ENCODE data around the gene APOBEC3H. TPM values are rescaled to one million over a fixed set of nuclear protein-coding genes. Genes with fewer than 3 reads are reported as not detected.

The APOBEC3H gene
- total and polyA plus RNA-seq, 8 donors = 0.23 to 1.3 (median 0.61) TPM; not detected in 4

DNA sequence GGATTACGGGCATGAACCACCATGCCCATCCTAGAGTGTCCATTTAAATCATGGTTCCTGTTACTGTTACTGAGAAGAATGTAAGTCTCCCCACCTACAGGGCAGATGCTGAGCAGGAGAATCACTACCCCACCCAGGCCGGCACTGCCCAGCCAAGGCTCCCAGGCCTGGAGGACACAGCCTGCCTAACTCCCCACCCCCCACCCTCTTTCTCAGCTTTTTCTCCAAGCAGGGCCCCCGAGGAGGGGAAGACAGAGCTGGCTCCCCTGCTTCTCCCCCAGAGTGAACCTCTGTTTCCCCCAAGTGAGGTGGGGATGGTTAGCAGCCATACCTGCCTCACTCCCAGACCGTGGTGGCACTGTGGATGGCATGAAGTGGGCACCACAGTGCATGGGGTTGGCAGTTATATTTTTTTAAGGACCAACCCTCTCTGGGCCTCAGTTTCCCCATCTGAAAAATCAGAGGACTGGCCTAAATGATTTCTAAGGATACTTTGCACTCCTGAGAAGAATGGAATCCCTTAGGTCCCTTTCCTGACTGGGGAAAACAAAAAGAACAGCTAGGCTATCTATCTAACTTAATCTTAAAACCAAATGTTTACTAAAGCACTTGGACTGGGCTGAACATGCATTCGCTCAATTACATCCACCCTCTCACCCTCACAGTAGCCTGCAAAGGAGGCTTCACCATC is 50.4 kb downstream of the APOBEC3H start:
- Histone ChIP-seq H3K4me3 (no peak overlapping the region), H3K4me1 (peaks cover 11 to 56% of the 10 kb centered on the region in 2 donors), H3K27ac (peak overlapping the region; percentile 24 to 42), H3K27me3 (no peaks in the 10 kb centered on the region), H3K36me3 (no peaks in the 10 kb centered on the region), H3K9me3 (no peaks in the 10 kb centered on the region)
- TF ChIP-seq CTCF (IDR thresholded peaks at IDR 0.05) = no peak
- ATAC-seq = no peak
- intact Hi-C loops (cut with DNase I) = no loop called here
- peak in 1 of 4 donors; percentile 36 for DNase-seq

DNA sequence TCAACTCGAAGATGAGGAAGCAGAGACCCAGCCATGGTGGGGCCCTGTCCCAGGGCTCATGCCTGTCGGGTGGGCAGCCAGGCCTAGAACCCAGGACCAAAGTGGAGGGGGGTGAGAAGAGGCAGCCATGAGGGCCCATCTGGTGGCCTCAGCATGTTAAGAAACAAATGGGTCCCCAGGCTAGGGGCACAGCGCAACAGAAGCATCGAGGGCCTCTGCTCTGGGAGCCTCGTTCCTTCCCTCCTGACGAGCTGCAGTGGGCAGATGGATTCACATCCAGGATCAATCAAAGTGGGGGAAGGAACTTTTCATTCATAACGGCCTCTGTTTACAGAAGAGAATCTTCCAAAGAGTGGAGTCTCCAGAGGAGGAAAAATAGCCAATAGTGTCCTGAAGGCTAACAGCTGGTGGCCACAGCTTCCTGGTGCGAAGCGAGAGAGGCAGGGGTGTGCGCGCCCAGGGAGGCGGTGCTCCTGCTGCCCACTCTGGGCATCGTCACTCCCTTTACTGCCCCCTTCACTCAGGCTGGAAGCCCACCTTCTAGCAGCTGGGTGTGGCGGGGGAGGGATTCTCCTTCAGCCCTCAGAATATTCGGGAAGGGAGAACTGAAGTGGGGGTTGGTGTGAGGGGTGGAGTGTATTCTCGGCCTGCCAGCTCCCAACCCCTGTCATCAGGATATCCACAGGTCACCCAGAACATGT is 51.1 kb downstream of the APOBEC3H start:
- Histone ChIP-seq H3K9me3 (no peaks in the 10 kb centered on the region), H3K4me1 (peaks cover 12 to 59% of the 10 kb centered on the region in 2 donors), H3K36me3 (no peaks in the 10 kb centered on the region), H3K27me3 (peaks cover 0 to 4% of the 10 kb centered on the region in 2 donors), H3K27ac (peak overlapping the region; percentile 24 to 42), H3K4me3 (no peak overlapping the region)
- ATAC-seq (no peak), DNase-seq (peak in 1 of 4 donors; percentile 55)
- intact Hi-C loops (cut with DNase I) = no loop called here
- no peak for TF ChIP-seq CTCF (IDR thresholded peaks at IDR 0.05)

DNA sequence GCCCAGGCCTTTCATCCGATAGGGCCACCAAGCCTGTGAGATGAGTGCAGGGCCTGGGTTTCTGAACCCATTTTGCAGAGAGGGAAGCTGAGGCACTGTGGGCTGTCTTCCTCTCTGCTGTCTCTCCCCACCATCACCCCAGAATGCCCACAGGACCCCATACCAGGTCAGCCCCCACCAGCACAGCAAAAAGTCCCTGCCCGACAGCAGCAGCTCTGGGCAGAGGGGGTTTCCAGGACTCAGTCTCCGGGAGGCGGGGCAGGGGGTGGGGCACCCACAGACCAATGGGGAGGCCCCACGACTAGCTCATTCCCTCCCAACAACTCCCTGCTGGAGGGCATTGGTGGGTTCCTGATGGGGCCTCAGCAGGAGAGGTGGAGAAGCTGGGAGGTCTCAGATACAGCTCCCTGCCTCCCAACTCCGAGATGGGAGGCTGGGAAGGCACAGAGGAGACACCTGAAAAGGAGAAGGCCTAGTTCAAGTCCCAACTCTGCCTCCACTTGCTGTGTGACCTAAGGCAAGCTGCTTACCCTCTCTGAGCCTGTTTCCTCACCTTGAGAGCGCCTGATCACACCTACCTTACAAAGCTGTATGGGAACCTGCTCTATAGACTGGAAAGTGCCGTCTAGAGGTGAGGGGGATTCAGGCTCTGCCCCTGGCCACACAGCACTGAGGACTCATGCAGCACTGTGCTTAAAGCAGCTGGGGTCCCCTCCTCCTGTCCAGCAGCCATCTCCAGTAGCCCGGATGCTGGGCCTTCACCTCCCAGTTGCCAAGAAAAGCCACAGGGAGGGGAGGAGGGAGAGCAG is 51.9 kb downstream of the APOBEC3H start:
- Histone ChIP-seq H3K4me1 (peaks cover 14 to 59% of the 10 kb centered on the region in 2 donors), H3K9me3 (no peaks in the 10 kb centered on the region), H3K27ac (peak overlapping the region; percentile 24 to 42), H3K4me3 (no peak overlapping the region), H3K36me3 (no peaks in the 10 kb centered on the region), H3K27me3 (peaks cover 7 to 12% of the 10 kb centered on the region in 2 donors)
- DNase-seq (peak in 1 of 4 donors; percentile 59), ATAC-seq (no peak)
- intact Hi-C loops (cut with DNase I) = no loop called here
- no peak for TF ChIP-seq CTCF (IDR thresholded peaks at IDR 0.05)

GRCh38 chr22:39149915-39150847 is 53.1 kb downstream of the APOBEC3H start:
- intact Hi-C loops (cut with DNase I) = no loop called here
- Histone ChIP-seq H3K27me3 (peaks cover 15 to 24% of the 10 kb centered on the region in 2 donors), H3K36me3 (no peaks in the 10 kb centered on the region), H3K4me1 (peaks cover 14 to 53% of the 10 kb centered on the region in 2 donors), H3K4me3 (no peak overlapping the region), H3K9me3 (no peaks in the 10 kb centered on the region), H3K27ac (peak overlapping the region in 1 of 2 donors; percentile 83)
- no peak for ATAC-seq
- DNase-seq = peak in 1 of 4 donors; percentile 51
- no peak for TF ChIP-seq CTCF (IDR thresholded peaks at IDR 0.05)

Measured in left lung (tissue), 10 donors.